Mesenchymal stem cell (in vitro differentiated cells and primary cell): ENCODE data around the gene TTR.

Experiments
- DNase-seq: peaks from one replicate; pipeline ENCODE4 v3.0.0-alpha.2; 2013
- H2AFZ ChIP-seq: one replicate; pipeline ENCODE4 v1.6.1; 2013; ENCODE audit warnings: low read depth, mild to moderate bottlenecking, control low read depth, inconsistent platforms, low read length, moderate library complexity
- H2AK5ac ChIP-seq: 2 replicates; pipeline ENCODE4 v1.6.1; 2013; ENCODE audit warnings: low read length, moderate library complexity, mild to moderate bottlenecking, inconsistent platforms; ENCODE audit not compliant: severe bottlenecking
- H2BK120ac ChIP-seq: one replicate; pipeline ENCODE4 v1.6.1; 2013; ENCODE audit warnings: low read depth, mild to moderate bottlenecking, inconsistent platforms, low read length, moderate library complexity
- H2BK12ac ChIP-seq, 2 experiments: one replicate each; pipeline ENCODE4 v1.6.1; 2013; ENCODE audit warnings: inconsistent platforms in 2 of 2, low read length in 2 of 2, mild to moderate bottlenecking in 2 of 2, moderate library complexity in 2 of 2, control low read depth in 1 of 2
- H2BK15ac ChIP-seq: one replicate; pipeline ENCODE4 v1.6.1; 2013; ENCODE audit warnings: mild to moderate bottlenecking, low read depth, inconsistent platforms; ENCODE audit not compliant: poor library complexity, severe bottlenecking
- H2BK5ac ChIP-seq: 2 replicates; pipeline ENCODE4 v1.6.1; 2013; ENCODE audit warnings: low read depth, mild to moderate bottlenecking, low read length, control low read depth, inconsistent platforms; ENCODE audit not compliant: poor library complexity, severe bottlenecking
- H3K14ac ChIP-seq, 2 experiments: one replicate each; pipeline ENCODE4 v1.6.1; 2013; ENCODE audit warnings: inconsistent platforms in 2 of 2, low read length in 2 of 2, control low read depth in 1 of 2, mild to moderate bottlenecking in 1 of 2, moderate library complexity in 1 of 2
- H3K18ac ChIP-seq, 2 experiments: one replicate each; pipeline ENCODE4 v1.6.1; 2013; ENCODE audit warnings: inconsistent platforms in 2 of 2, low read length in 2 of 2, control low read depth in 1 of 2, low read depth in 1 of 2, mild to moderate bottlenecking in 1 of 2
- H3K23ac ChIP-seq, 2 experiments: one replicate each; pipeline ENCODE4 v1.6.1; 2013; ENCODE audit warnings: inconsistent platforms in 2 of 2, low read length in 2 of 2, mild to moderate bottlenecking in 2 of 2, moderate library complexity in 2 of 2, control low read depth in 1 of 2
- H3K27ac ChIP-seq: 2 replicates; pipeline ENCODE4 v1.5.1; 2013; ENCODE audit warnings: mild to moderate bottlenecking, moderate library complexity, low read length, control low read depth, inconsistent platforms; ENCODE audit not compliant: poor library complexity, severe bottlenecking
- H3K27me3 ChIP-seq, 2 experiments: 2 replicates each; pipeline versions ENCODE4 v1.6.1 to v1.7.0; 2013; ENCODE audit warnings: low read length in 2 of 2, mild to moderate bottlenecking in 2 of 2, moderate library complexity in 2 of 2, control low read depth in 1 of 2, inconsistent platforms in 1 of 2; ENCODE audit not compliant: control insufficient read depth in 1 of 2, insufficient read depth in 1 of 2
- H3K36me3 ChIP-seq, 2 experiments: 2 replicates each; pipeline versions ENCODE4 v1.6.1 to v1.7.0; 2013; ENCODE audit warnings: low read length in 2 of 2, control low read depth in 1 of 2, inconsistent platforms in 1 of 2, low read depth in 1 of 2, mild to moderate bottlenecking in 1 of 2; ENCODE audit not compliant: insufficient read depth in 2 of 2, control insufficient read depth in 1 of 2
- H3K4ac ChIP-seq, 2 experiments: one replicate each; pipeline ENCODE4 v1.6.1; 2013; ENCODE audit warnings: inconsistent platforms in 2 of 2, low read length in 2 of 2, mild to moderate bottlenecking in 2 of 2, moderate library complexity in 2 of 2, control low read depth in 1 of 2, low read depth in 1 of 2
- H3K4me1 ChIP-seq: 2 replicates; pipeline ENCODE4 v1.6.1; 2013; ENCODE audit warnings: low read depth, low read length, control low read depth; ENCODE audit not compliant: control insufficient read depth, insufficient read depth
- H3K4me2 ChIP-seq: 2 replicates; pipeline ENCODE4 v1.6.1; 2013; ENCODE audit warnings: low read length, mild to moderate bottlenecking, inconsistent platforms; ENCODE audit not compliant: poor library complexity, severe bottlenecking
- H3K4me3 ChIP-seq, 2 experiments: 2 replicates each; pipeline versions ENCODE4 v1.5.1 to v1.7.0; 2013; ENCODE audit warnings: low read length in 2 of 2, mild to moderate bottlenecking in 2 of 2, control low read depth in 1 of 2, low read depth in 1 of 2; ENCODE audit not compliant: insufficient read depth in 1 of 2
- H3K79me1 ChIP-seq: replicated peaks from 2 replicates; pipeline ENCODE4 v1.6.1; 2013; ENCODE audit warnings: mild to moderate bottlenecking, control low read depth, low read length, inconsistent platforms; ENCODE audit not compliant: poor library complexity, severe bottlenecking
- H3K9ac ChIP-seq: 2 replicates; pipeline ENCODE4 v1.7.0; 2013; ENCODE audit warnings: mild to moderate bottlenecking, low read length, moderate library complexity
- H3K9me3 ChIP-seq: 2 replicates; pipeline ENCODE4 v1.7.0; 2013; ENCODE audit warnings: mild to moderate bottlenecking, low read length; ENCODE audit not compliant: control insufficient read depth
- H4K8ac ChIP-seq: one replicate; pipeline ENCODE4 v1.6.1; 2013; ENCODE audit warnings: inconsistent platforms, mild to moderate bottlenecking, low read length, moderate library complexity
- H4K91ac ChIP-seq: one replicate; pipeline ENCODE4 v1.6.1; 2013; ENCODE audit warnings: mild to moderate bottlenecking, low read length, inconsistent platforms
- WGBS: methylation state at CpG from one replicate; pipeline ENCODE4 v1.1.7; 2013; ENCODE audit warnings: mixed read lengths; 5-methylcytosine and 5-hydroxymethylcytosine counted together

TTR gene

DNA sequence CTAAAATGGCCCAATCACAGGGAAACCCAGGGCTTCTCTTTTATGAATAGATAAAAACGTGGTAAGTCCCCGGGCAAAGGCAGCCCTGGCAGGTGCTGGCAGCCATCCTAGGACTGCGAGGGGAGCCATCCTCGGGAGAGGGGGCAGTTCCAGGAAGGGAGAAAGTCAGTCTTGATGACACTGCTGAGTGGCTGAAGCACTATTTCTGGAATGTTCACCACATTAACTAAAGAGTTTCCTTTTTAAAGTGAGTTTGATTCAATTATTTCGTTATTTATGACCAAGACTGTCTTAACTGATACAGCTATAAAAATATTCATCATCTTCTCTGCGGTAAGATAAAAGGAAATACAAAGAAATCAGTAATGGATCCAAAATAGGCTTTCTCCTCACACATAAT lies 20.4 kb downstream of the TTR start:
- no peak overlapping the region for H3K23ac ChIP-seq
- no peak overlapping the region for H2BK12ac ChIP-seq
- H2AK5ac ChIP-seq: no peak overlapping the region
- no peaks in the 10 kb centered on the region for H3K4me1 ChIP-seq
- H3K4ac ChIP-seq: no peak overlapping the region
- no peak overlapping the region for H3K14ac ChIP-seq
- WGBS: 71% methylated on average over 4 of the region's 6 CpGs
- H4K91ac ChIP-seq: no peak overlapping the region
- H3K27ac ChIP-seq: no peak overlapping the region
- no peak overlapping the region for H3K9ac ChIP-seq
- H2BK15ac ChIP-seq: no peak overlapping the region
- H3K9me3 ChIP-seq: no peaks in the 10 kb centered on the region
- no peak overlapping the region for H3K18ac ChIP-seq
- H2AFZ ChIP-seq: no peak overlapping the region
- no peak overlapping the region for H4K8ac ChIP-seq
- no peak overlapping the region for H2BK5ac ChIP-seq
- H3K27me3 ChIP-seq: no peaks in the 10 kb centered on the region
- DNase-seq: no peak
- H3K4me3 ChIP-seq: no peak overlapping the region
- H3K36me3 ChIP-seq: no peaks in the 10 kb centered on the region
- H3K4me2 ChIP-seq: no peak overlapping the region
- H3K79me1 ChIP-seq: no peaks in the 10 kb centered on the region
- no peak overlapping the region for H2BK120ac ChIP-seq

DNA sequence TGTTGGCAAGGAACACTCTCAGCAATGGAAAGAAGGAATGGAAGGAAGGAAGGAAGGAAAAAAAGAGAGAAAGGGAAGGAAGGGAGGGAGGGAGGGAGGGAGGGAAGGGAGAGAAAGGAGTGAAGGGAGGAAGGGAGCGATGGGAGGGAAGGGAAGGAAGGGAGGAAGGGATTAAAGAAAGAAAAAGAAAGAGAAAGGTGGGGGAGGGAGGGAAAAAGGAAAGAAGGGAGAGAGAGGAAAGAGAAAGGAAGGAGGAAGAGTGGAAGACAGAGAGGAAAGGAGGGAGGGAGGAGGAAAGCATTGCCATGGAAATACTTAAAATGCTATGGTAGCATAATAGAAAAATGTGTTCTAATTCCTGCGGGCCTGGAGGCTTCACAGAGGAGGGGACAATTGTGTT lies 22.4 kb downstream of the TTR start:
- no peak overlapping the region for H3K4me2 ChIP-seq
- H3K23ac ChIP-seq: no peak overlapping the region
- 72% methylated on average over 2 of the region's 2 CpGs for WGBS
- H3K36me3 ChIP-seq: no peaks in the 10 kb centered on the region
- H3K79me1 ChIP-seq: no peaks in the 10 kb centered on the region
- no peaks in the 10 kb centered on the region for H3K27me3 ChIP-seq
- no peak overlapping the region for H2AK5ac ChIP-seq
- H4K91ac ChIP-seq: no peak overlapping the region
- H3K4ac ChIP-seq: no peak overlapping the region
- H3K27ac ChIP-seq: no peak overlapping the region
- H3K4me1 ChIP-seq: no peaks in the 10 kb centered on the region
- no peak overlapping the region for H2BK5ac ChIP-seq
- no peaks in the 10 kb centered on the region for H3K9me3 ChIP-seq
- H2BK120ac ChIP-seq: no peak overlapping the region
- no peak overlapping the region for H4K8ac ChIP-seq
- no peak overlapping the region for H3K4me3 ChIP-seq
- no peak overlapping the region for H3K9ac ChIP-seq
- no peak overlapping the region for H2BK12ac ChIP-seq
- H2AFZ ChIP-seq: no peak overlapping the region
- no peak overlapping the region for H3K18ac ChIP-seq
- no peak overlapping the region for H3K14ac ChIP-seq
- H2BK15ac ChIP-seq: no peak overlapping the region
- no peak for DNase-seq

DNA sequence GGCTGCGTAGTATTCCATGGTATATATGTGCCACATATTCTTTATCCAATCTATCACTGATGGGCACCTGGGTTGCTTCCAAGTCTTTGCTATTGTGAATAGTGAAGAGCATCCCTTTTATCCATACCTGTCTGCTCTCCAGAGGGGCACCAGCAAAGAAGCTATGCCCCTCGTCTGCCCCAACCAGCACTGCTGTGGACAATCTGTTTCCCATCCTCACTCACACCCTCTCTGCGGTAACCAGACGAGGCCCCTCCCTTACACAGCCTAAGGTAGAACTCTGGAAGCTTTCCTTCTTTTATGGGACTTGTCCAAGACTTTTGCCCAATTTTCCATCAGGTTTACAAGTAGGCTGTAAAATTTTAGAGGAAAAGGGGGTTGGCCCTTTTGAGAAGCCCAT lies 24.9 kb downstream of the TTR start:
- no peak overlapping the region for H4K91ac ChIP-seq
- H3K27ac ChIP-seq: no peak overlapping the region
- 99% methylated on average over 4 of the region's 4 CpGs for WGBS
- H2BK120ac ChIP-seq: no peak overlapping the region
- H3K14ac ChIP-seq: no peak overlapping the region
- H4K8ac ChIP-seq: no peak overlapping the region
- no peak overlapping the region for H2AK5ac ChIP-seq
- no peak overlapping the region for H3K23ac ChIP-seq
- H3K4me2 ChIP-seq: no peak overlapping the region
- no peaks in the 10 kb centered on the region for H3K79me1 ChIP-seq
- H3K27me3 ChIP-seq: no peaks in the 10 kb centered on the region
- no peak overlapping the region for H2AFZ ChIP-seq
- DNase-seq: no peak
- no peaks in the 10 kb centered on the region for H3K9me3 ChIP-seq
- no peak overlapping the region for H2BK15ac ChIP-seq
- no peaks in the 10 kb centered on the region for H3K4me1 ChIP-seq
- no peaks in the 10 kb centered on the region for H3K36me3 ChIP-seq
- no peak overlapping the region for H2BK12ac ChIP-seq
- no peak overlapping the region for H3K4ac ChIP-seq
- no peak overlapping the region for H2BK5ac ChIP-seq
- no peak overlapping the region for H3K18ac ChIP-seq
- H3K4me3 ChIP-seq: no peak overlapping the region
- no peak overlapping the region for H3K9ac ChIP-seq

DNA sequence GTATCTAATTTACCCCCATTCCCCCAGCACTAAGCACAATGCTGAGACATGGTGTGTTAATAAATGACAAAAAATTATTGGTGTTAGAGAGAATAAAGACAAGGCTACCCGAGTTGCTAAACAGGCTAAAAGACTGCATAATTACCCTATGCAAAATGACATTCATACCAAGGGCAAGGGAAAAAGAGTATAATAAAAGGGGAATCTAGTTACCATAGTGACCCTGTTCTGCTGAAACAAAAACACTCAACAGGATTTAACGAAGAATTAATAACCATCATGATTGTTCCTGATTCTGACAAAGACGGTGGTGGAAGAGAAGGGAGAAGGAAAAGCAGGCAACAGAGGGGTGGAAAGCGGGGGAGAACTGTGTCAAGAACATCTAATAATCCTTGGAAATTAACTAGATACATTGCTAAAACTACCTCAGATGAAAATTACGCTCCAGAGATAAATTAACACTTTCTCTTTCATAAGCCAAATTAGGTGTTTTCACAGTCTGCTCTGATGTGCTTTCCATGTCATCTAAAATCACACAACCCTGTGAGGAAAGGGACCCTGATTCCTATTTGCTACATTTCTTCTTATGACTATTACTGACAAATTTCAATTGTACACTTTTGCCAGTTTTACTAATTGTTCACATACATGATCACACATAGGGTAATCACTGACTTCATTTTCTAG lies 25.5 kb downstream of the TTR start:
- WGBS: 96% methylated on average over 3 of the region's 5 CpGs
- Histone ChIP-seq H2BK15ac (no peak overlapping the region), H3K18ac (no peak overlapping the region)

More for the DNA sequence above, 25.5 kb downstream of the TTR start:
- Histone ChIP-seq H3K23ac (no peak overlapping the region), H3K27ac (no peak overlapping the region), H3K4ac (no peak overlapping the region), H3K27me3 (no peaks in the 10 kb centered on the region), H3K4me2 (no peak overlapping the region), H2BK5ac (no peak overlapping the region), H3K9ac (no peak overlapping the region), H3K36me3 (no peaks in the 10 kb centered on the region), H3K14ac (no peak overlapping the region), H2BK12ac (no peak overlapping the region), H3K4me1 (no peaks in the 10 kb centered on the region), H4K91ac (no peak overlapping the region), H2BK120ac (no peak overlapping the region), H4K8ac (no peak overlapping the region), H2AK5ac (no peak overlapping the region), H2AFZ (no peak overlapping the region), H3K9me3 (no peaks in the 10 kb centered on the region), H3K79me1 (no peaks in the 10 kb centered on the region), H3K4me3 (no peak overlapping the region)
- DNase-seq: no peak
